HL-60/S4 treated with retinoic acid at 250 ng/mL for 4 days and 3 days (cell line): ENCODE data around the gene RNF223.
"Not testable (repeated sequence)": the region's sequence is repeated elsewhere in the genome, so short reads cannot be mapped to it uniquely, and the experiment has no call there.

Experiments used
- in situ Hi-C: fragments of 300-500 bp; cut with MboI; formaldehyde crosslinking; loops from 2 replicates; pipeline ENCODE4 v1.7.0; 2022; ENCODE audit warnings: low sequenced_read_pairs

The RNF223 gene

GRCh38 chr1:1061682-1062345 is 12.3 kb downstream of the RNF223 start:
- in situ Hi-C loops: no loop called here

GRCh38 chr1:1060281-1061000 is 13.7 kb downstream of the RNF223 start:
- in situ Hi-C loops: no loop called here

GRCh38 chr1:1059494-1060280 is 14.4 kb downstream of the RNF223 start:
- in situ Hi-C loops: no loop called here

- in situ Hi-C loops: no loop called here
Observed at GRCh38 chr1:1058921-1059493, 15.1 kb downstream of the RNF223 start.

- in situ Hi-C loops: no loop called here
Observed at GRCh38 chr1:1058088-1058905, 15.8 kb downstream of the RNF223 start.

GRCh38 chr1:1057769-1058087 is 16.4 kb downstream of the RNF223 start:
- in situ Hi-C loops: not testable (repeated sequence)

GRCh38 chr1:1055841-1056736 is 18.0 kb downstream of the RNF223 start:
- in situ Hi-C loops: no loop called here

GRCh38 chr1:1054971-1055370 is 19.1 kb downstream of the RNF223 start:
- in situ Hi-C loops: no loop called here

GRCh38 chr1:1054099-1054700 is 19.9 kb downstream of the RNF223 start:
- in situ Hi-C loops: no loop called here

- in situ Hi-C loops: no loop called here
Observed at GRCh38 chr1:1053682-1054081, 20.4 kb downstream of the RNF223 start.

GRCh38 chr1:1053022-1053421 is 21.1 kb downstream of the RNF223 start:
- in situ Hi-C loops: no loop called here

- in situ Hi-C loops: no loop called here
Observed at GRCh38 chr1:1052003-1052840, 21.9 kb downstream of the RNF223 start.

GRCh38 chr1:1051127-1051810 is 22.8 kb downstream of the RNF223 start:
- in situ Hi-C loops: no loop called here

GRCh38 chr1:1050577-1051052 is 23.5 kb downstream of the RNF223 start:
- in situ Hi-C loops: no loop called here

- in situ Hi-C loops: no loop called here
Observed at GRCh38 chr1:1049318-1050165, 24.6 kb downstream of the RNF223 start.

- in situ Hi-C loops: no loop called here
Observed at GRCh38 chr1:1048765-1049164, 25.3 kb downstream of the RNF223 start.

GRCh38 chr1:1047963-1048362 is 26.1 kb downstream of the RNF223 start:
- in situ Hi-C loops: no loop called here
